ENCODE data around the gene NT5M. TPM values are rescaled to one million over a fixed set of nuclear protein-coding genes. Genes with fewer than 3 reads are reported as not detected.
"Not testable (repeated sequence)": the region's sequence is repeated elsewhere in the genome, so short reads cannot be mapped to it uniquely, and the experiment has no call there.

NT5M gene
- polyA plus RNA-seq, 6 donors from 2014 or later = 0.19 to 3.2 (median 0.61) TPM; not detected in 1

- DNase-seq (peak; percentile 95), ATAC-seq (ENCODE audit: low read depth in 2 of 2) (peak; percentile 86 to 87)
- Mint-ChIP-seq H3K9me3 (no peaks in the 10 kb centered on the region), H3K27me3 (no peaks in the 10 kb centered on the region), H3K4me3 (peak within 1 kb of the TSS; percentile 87 to 97 (median 94)), H3K27ac (peak within 1 kb of the TSS; percentile 96 to 99 (median 98)), H3K4me1 (peaks cover 28 to 46% (median 46%) of the 10 kb centered on the region in 3 donors), H3K36me3 (no peaks in the 10 kb centered on the region)
Observed at GRCh38 chr17:17280613-17281549, 22.3 kb upstream of the NT5M start, which contains the start of gene COPS3. Gene COPS3 (minus strand): TSS chr17:17281246. CDS start chr17:17281186, 60 bp downstream.

- no peak for DNase-seq
- no peaks in the 10 kb centered on the region for H3K36me3 Mint-ChIP-seq
- H3K4me3 Mint-ChIP-seq = no peak overlapping the region
- ATAC-seq (ENCODE audit: low read depth in 2 of 2) = no peak
- no peaks in the 10 kb centered on the region for H3K27me3 Mint-ChIP-seq
- no peaks in the 10 kb centered on the region for H3K9me3 Mint-ChIP-seq
- H3K27ac Mint-ChIP-seq = peak overlapping the region in 1 of 6 donors; percentile 49
- peaks cover 13 to 14% (median 14%) of the 10 kb centered on the region in 3 donors for H3K4me1 Mint-ChIP-seq
Observed at GRCh38 chr17:17285951-17286350, 17.2 kb upstream of the NT5M start.

- no peak for ATAC-seq (ENCODE audit: low read depth in 2 of 2)
- no peak for DNase-seq
- Mint-ChIP-seq H3K4me1 (no peaks in the 10 kb centered on the region), H3K27me3 (no peaks in the 10 kb centered on the region), H3K36me3 (no peaks in the 10 kb centered on the region), H3K9me3 (no peaks in the 10 kb centered on the region), H3K27ac (no peak overlapping the region), H3K4me3 (peak overlapping the region in 1 of 8 donors; percentile 35)
Observed at GRCh38 chr17:17289086-17289485, 14.1 kb upstream of the NT5M start.

- ATAC-seq (ENCODE audit: low read depth in 2 of 2) = no peak
- Mint-ChIP-seq H3K4me3 (no peak overlapping the region), H3K27ac (no peak overlapping the region), H3K4me1 (no peaks in the 10 kb centered on the region), H3K9me3 (no peaks in the 10 kb centered on the region), H3K27me3 (no peaks in the 10 kb centered on the region), H3K36me3 (no peaks in the 10 kb centered on the region)
- DNase-seq = no peak
Observed at GRCh38 chr17:17289701-17290100, 13.5 kb upstream of the NT5M start.

DNA sequence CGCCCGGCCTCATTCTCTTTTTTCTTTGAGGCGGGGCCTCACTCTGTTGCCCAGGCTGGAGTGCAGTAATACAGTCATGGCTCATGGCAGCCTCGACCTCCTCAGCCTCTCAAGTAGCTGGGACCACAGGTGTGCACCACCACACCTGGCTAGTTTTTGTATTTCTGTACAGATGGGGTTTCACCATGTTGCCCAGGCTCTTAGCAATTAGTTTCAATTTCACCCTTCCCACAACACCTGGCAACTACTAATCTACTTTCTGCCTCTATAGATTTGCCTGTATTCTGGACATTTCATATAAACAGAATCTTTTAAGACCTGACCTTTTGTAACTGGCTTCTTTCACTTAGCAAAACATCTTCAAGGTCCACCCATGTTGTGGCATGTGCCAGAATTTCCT, 8.0 kb upstream of the NT5M start:
- no peaks in the 10 kb centered on the region for H3K36me3 Mint-ChIP-seq
- H3K9me3 Mint-ChIP-seq = no peaks in the 10 kb centered on the region
- peak overlapping the region in 1 of 6 donors; percentile 59 for H3K27ac Mint-ChIP-seq
- H3K4me1 Mint-ChIP-seq = peaks cover 0 to 2% (median 0%) of the 10 kb centered on the region in 3 donors
- H3K4me3 Mint-ChIP-seq = no peak overlapping the region
- no peak for DNase-seq
- no peak for ATAC-seq (ENCODE audit: low read depth in 2 of 2)
- H3K27me3 Mint-ChIP-seq = no peaks in the 10 kb centered on the region

DNA sequence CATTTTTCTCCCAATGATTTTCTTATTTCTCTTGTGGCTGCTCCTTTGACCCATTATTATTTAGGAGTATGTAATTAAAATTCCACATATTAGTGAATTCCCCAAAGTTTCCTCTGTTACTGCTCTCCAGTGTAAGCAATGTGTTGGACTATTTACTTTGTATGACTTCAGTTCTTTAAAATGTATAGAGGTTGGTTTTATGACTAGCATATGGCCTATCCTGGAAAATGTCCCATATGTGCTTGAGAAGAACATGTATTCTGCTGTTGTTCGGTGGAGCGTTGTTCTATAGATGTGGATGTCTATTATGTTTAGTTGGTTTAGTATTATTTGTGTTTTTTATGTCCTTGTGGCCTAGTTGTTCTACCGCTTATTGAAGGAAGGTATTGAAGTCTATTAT, 6.0 kb upstream of the NT5M start:
- no peak for ATAC-seq (ENCODE audit: low read depth in 2 of 2)
- Mint-ChIP-seq H3K9me3 (no peaks in the 10 kb centered on the region), H3K27ac (peak overlapping the region in 2 of 6 donors; percentile 33 to 38), H3K4me1 (peaks cover 0 to 12% (median 0%) of the 10 kb centered on the region in 3 donors), H3K36me3 (no peaks in the 10 kb centered on the region), H3K27me3 (no peaks in the 10 kb centered on the region), H3K4me3 (no peak overlapping the region)
- DNase-seq = no peak

DNA sequence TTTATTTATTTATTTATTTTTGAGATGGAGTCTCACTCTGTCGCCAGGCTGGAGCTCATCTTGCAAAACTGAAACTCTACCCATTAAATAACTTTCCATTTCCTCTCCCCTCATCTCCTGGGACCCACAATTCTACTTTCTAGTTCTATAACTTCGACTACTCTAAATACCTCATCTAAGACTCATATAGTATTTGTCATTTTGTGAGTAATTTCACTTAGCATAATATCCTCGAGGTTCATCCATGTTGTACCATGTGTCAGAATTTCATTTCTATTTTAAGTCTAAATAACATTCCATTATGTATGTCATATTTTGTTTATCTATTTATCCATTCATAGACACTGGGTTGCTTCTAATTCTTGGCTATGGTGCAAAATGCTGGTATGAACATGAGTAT, 5.1 kb upstream of the NT5M start:
- Mint-ChIP-seq H3K27ac (no peak overlapping the region), H3K4me3 (no peak overlapping the region), H3K9me3 (no peaks in the 10 kb centered on the region), H3K36me3 (no peaks in the 10 kb centered on the region), H3K4me1 (peaks cover 4 to 21% (median 5%) of the 10 kb centered on the region in 3 donors), H3K27me3 (no peaks in the 10 kb centered on the region)
- DNase-seq = no peak
- ATAC-seq (ENCODE audit: low read depth in 2 of 2) = no peak

DNA sequence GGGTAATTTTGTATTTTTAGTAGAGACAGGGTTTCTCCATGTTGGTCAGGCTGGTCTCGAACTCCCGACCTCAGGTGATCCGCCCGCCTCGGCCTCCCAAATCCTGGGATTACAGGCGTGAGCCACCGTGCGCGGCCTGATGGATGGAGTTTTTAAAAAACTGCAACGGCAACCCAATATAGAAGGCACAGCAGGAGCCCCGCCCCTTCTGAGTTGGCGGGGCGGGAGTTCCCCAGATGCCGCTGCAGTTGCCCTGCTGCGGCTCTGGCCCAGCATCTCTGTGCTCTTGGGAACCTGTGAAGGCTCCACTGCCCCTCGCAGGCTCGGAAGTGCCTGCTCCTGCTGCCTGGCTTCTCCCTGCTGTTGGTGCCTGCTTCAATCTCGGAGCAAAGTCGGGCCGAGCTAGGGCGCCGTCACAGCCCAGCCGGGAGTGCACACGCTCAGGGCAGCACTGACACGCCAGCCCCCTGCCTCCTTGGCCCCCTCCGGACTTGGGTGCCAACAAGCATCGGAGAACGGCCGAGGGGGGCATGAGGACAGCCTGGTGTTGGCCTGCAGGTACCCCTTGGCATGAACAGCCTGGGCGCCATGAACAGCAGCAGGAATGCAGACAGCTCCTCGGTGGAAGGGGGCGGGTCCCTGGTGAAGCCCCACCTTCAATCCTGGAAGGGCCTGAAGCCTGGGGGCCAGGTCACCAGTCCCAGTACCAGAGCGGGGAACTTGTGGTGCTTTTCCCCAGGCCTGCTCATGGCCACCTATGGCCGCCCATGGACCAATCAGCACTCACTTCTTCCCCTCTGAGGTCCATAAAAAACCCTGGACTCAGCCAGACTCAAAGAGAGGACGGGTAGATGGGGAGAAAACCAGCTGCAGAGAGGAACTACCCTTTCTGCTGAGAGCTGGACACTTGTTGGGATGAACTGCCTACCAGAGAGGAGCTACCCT, 2.3 kb upstream of the NT5M start:
- Mint-ChIP-seq H3K9me3 (peaks cover 0 to 2% (median 0%) of the 10 kb centered on the region in 7 donors), H3K27me3 (no peaks in the 10 kb centered on the region), H3K36me3 (no peaks in the 10 kb centered on the region), H3K4me1 (peaks cover 17 to 41% (median 26%) of the 10 kb centered on the region in 3 donors), H3K4me3 (peak overlapping the region; percentile 60 to 84 (median 72)), H3K27ac (peak overlapping the region in 1 of 6 donors; percentile 44)
- ATAC-seq (ENCODE audit: low read depth in 2 of 2) = peak; percentile 69 to 73
- peak; percentile 38 for DNase-seq

DNA sequence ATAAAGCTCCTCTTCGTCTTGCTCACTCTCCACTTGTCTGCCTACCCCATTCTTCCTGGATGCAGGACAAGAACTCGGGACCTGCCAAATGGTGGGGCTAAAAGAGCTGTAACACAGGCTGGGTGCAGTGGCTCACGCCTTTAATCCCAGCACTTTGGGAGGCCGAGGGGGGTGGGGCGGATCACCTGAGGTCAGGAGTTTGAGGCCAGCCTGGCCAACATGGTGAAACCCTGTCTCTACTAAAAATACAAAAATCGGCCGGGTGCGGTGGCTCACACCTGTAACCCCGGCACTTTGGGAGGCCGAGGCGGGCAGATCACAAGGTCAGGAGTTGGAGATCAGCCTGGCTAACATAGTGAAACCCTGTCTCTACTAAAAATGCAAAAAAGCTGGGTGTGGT, 1.5 kb upstream of the NT5M start:
- H3K9me3 Mint-ChIP-seq; H3K36me3 Mint-ChIP-seq; H3K27ac Mint-ChIP-seq; DNase-seq; H3K27me3 Mint-ChIP-seq; ATAC-seq (ENCODE audit: low read depth in 2 of 2): not testable (repeated sequence)
- Mint-ChIP-seq H3K4me1 (peaks cover 17 to 41% (median 29%) of the 10 kb centered on the region in 3 donors), H3K4me3 (peak overlapping the region in 4 of 8 donors; percentile 19 to 90 (median 54))

GRCh38 chr17:17303847-17304490, 796 bp downstream of the NT5M start:
- peak overlapping the region; percentile 72 to 90 (median 82) for H3K4me3 Mint-ChIP-seq
- H3K36me3 Mint-ChIP-seq = no peaks in the 10 kb centered on the region
- H3K9me3 Mint-ChIP-seq = peaks cover 0 to 2% (median 0%) of the 10 kb centered on the region in 7 donors
- peak overlapping the region in 2 of 6 donors; percentile 47 to 56 for H3K27ac Mint-ChIP-seq
- DNase-seq (no peak), ATAC-seq (ENCODE audit: low read depth in 2 of 2) (no peak)
- peaks cover 17 to 39% (median 29%) of the 10 kb centered on the region in 3 donors for H3K4me1 Mint-ChIP-seq
- H3K27me3 Mint-ChIP-seq = no peaks in the 10 kb centered on the region

DNA sequence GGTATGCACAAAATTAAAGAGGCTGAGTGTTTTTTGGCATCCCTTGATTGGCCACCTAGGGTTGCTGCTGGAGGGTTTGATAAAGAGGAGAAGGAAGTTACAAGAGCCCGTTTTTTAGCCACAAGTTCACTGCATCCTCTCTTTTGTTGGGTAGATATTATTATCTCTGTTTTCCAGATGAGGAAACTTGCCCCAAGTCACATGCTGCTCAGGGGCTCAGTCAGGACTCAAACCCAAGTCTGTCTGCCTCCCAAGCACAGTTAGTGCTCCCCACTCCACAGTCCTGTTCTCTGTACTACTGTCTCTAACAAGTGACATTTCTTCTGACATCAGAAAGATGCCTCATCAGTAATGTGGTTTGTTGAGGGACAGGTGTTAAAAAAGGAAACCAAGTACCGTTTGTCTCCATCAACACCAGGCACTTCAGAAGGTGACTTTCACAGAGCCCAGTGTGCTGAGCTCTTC, 1.4 kb downstream of the NT5M start:
- H3K27me3 Mint-ChIP-seq = no peaks in the 10 kb centered on the region
- peaks cover 0 to 2% (median 0%) of the 10 kb centered on the region in 7 donors for H3K9me3 Mint-ChIP-seq
- DNase-seq (no peak), ATAC-seq (ENCODE audit: low read depth in 2 of 2) (no peak)
- peaks cover 17 to 39% (median 29%) of the 10 kb centered on the region in 3 donors for H3K4me1 Mint-ChIP-seq
- H3K36me3 Mint-ChIP-seq = no peaks in the 10 kb centered on the region
- peak overlapping the region; percentile 72 to 90 (median 82) for H3K4me3 Mint-ChIP-seq
- H3K27ac Mint-ChIP-seq = peak overlapping the region in 2 of 6 donors; percentile 45 to 56

GRCh38 chr17:17305281-17305801, 2.2 kb downstream of the NT5M start:
- ATAC-seq (ENCODE audit: low read depth in 2 of 2) (peak; percentile 78 to 79), DNase-seq (peak; percentile 59)
- H3K4me3 Mint-ChIP-seq = peak overlapping the region; percentile 64 to 89 (median 80)
- H3K9me3 Mint-ChIP-seq = peaks cover 0 to 2% (median 0%) of the 10 kb centered on the region in 7 donors
- peaks cover 17 to 36% (median 29%) of the 10 kb centered on the region in 3 donors for H3K4me1 Mint-ChIP-seq
- H3K27me3 Mint-ChIP-seq = no peaks in the 10 kb centered on the region
- no peaks in the 10 kb centered on the region for H3K36me3 Mint-ChIP-seq
- peak overlapping the region in 5 of 6 donors; percentile 24 to 89 (median 78) for H3K27ac Mint-ChIP-seq
